Tibial nerve (tissue), 4 donors: ENCODE data around the gene BRICD5. TPM values are rescaled to one million over a fixed set of nuclear protein-coding genes. Genes with fewer than 3 reads are reported as not detected.
A peak's percentile ranks its signal among the peaks of the same experiment; 100 is the strongest.

Experiments used
- DNase-seq, 2 donors: peaks; one replicate each; pipeline ENCODE4 v3.0.0-alpha.2; 2019; ENCODE audit warnings: low spot score in 2 of 2
- H3K27ac ChIP-seq, 4 donors: fragments of 200-600 bp; sonication (generic) in 3 of 4; one replicate each; pipeline ENCODE4 v1.5.1; 2017 to 2019; ENCODE audit warnings: mild to moderate bottlenecking in 1 of 4
- H3K27me3 ChIP-seq, 2 donors: fragments of 200-600 bp; sonication (generic) in 1 of 2; one replicate each; pipeline versions ENCODE4 v1.5.1 to v1.6.0; 2017 to 2019
- H3K36me3 ChIP-seq, 3 donors: fragments of 200-600 bp; sonication (generic); one replicate each; pipeline ENCODE4 v1.5.1; 2018 to 2019
- H3K4me1 ChIP-seq, 4 donors: fragments of 200-600 bp; sonication (generic) in 3 of 4; one replicate each; pipeline ENCODE4 v1.5.1; 2017 to 2019
- H3K4me3 ChIP-seq, 4 donors: fragments of 200-600 bp; sonication (generic) in 3 of 4; one replicate each; pipeline ENCODE4 v1.5.1; 2017 to 2019; ENCODE audit warnings: mild to moderate bottlenecking in 1 of 4, moderate library complexity in 1 of 4
- H3K9me3 ChIP-seq, 4 donors: fragments of 200-600 bp; sonication (generic) in 3 of 4; one replicate each; pipeline ENCODE4 v1.5.1; 2017 to 2019
- EP300 ChIP-seq, 2 donors: sonication (generic); formaldehyde crosslinking; IDR thresholded peaks; one replicate each; pipeline ENCODE4 v1.6.1; 2017; ENCODE audit warnings: antibody characterized with exemption in 2 of 2, mild to moderate bottlenecking in 1 of 2
- POLR2A ChIP-seq, 2 donors: fragments of 450-650 bp; IDR thresholded peaks; one replicate each; pipeline ENCODE4 v1.6.1; 2017; ENCODE audit warnings: antibody characterized with exemption in 2 of 2, mild to moderate bottlenecking in 2 of 2, moderate library complexity in 2 of 2
- WGBS, 2 donors: methylation state at CpG; one replicate each; pipeline ENCODE4 v1.1.5; 2018; 5-methylcytosine and 5-hydroxymethylcytosine counted together
- total RNA-seq, 4 donors: library from RNA; depleted of rRNA; stranded (reverse); fragments of >200 nt; gene quantifications; one replicate each; pipeline ENCODE4 v1.1.0, GENCODE V29; 2016
- TF ChIP-seq, protein P1 (sequence below), 5 experiments: fragments of 200-600 bp in 3 of 5; fragments of 450-650 bp in 2 of 5; sonication (generic) in 3 of 5; IDR thresholded peaks; one replicate each; pipeline ENCODE4 v1.5.1; 2016 to 2019; ENCODE audit warnings: antibody characterized with exemption in 5 of 5, mild to moderate bottlenecking in 3 of 5, moderate library complexity in 2 of 5

The BRICD5 gene
- total RNA-seq, 4 donors from 2014 or later: 19.8 to 203 (median 24.4) TPM

DNA sequence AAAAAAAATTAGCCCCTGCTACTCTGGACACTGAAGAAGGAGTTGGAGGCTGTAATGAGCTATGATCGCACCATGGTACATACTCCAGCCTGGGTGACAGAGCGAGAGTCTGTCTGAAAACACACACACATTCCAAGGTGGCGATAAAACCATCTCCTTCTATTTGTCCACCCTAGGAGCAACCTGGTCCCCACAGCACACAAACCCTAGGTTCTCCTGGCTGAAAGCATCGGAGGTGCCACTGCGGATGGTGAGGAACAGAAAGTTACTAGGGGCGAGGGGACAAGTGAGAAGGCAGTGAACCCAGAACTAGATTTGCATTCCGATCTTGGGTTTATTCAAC is 42.1 kb upstream of the BRICD5 start:
- H3K4me3 ChIP-seq: no peak overlapping the region
- WGBS, 2 donors: 95 to 96% methylated on average over 7 of the region's 7 CpGs
- peak overlapping the region in 1 of 4 donors; percentile 85 for H3K27ac ChIP-seq
- no peaks in the 10 kb centered on the region for H3K9me3 ChIP-seq
- H3K27me3 ChIP-seq: no peaks in the 10 kb centered on the region
- H3K4me1 ChIP-seq: peaks cover 0 to 22% (median 12%) of the 10 kb centered on the region in 4 donors
- H3K36me3 ChIP-seq: peaks cover 0 to 57% (median 7%) of the 10 kb centered on the region in 3 donors
- no peak for TF ChIP-seq POLR2A (IDR thresholded peaks at IDR 0.05)
- no peak for DNase-seq

GRCh38 chr16:2251296-2252111 is 40.8 kb upstream of the BRICD5 start, which contains the start of gene ECI1:
TSS of gene ECI1 (minus strand) at chr16:2251587. CDS start at chr16:2251566, 21 bp downstream.
- no peaks in the 10 kb centered on the region for H3K9me3 ChIP-seq
- peak within 1 kb of the TSS; percentile 63 to 95 (median 81) for H3K27ac ChIP-seq
- H3K4me3 ChIP-seq: peak within 1 kb of the TSS; percentile 41 to 83 (median 57)
- WGBS, 2 donors: 3% methylated on average over 30 to 43 of the region's 88 CpGs
- DNase-seq: peak; percentile 92
- peaks cover 0 to 22% (median 12%) of the 10 kb centered on the region in 4 donors for H3K4me1 ChIP-seq
- TF ChIP-seq POLR2A (IDR thresholded peaks at IDR 0.05) (peak; percentile 55 to 85), EP300 (IDR thresholded peaks at IDR 0.05) (peak; percentile 88 to 92)
- TF ChIP-seq, protein P1, sequence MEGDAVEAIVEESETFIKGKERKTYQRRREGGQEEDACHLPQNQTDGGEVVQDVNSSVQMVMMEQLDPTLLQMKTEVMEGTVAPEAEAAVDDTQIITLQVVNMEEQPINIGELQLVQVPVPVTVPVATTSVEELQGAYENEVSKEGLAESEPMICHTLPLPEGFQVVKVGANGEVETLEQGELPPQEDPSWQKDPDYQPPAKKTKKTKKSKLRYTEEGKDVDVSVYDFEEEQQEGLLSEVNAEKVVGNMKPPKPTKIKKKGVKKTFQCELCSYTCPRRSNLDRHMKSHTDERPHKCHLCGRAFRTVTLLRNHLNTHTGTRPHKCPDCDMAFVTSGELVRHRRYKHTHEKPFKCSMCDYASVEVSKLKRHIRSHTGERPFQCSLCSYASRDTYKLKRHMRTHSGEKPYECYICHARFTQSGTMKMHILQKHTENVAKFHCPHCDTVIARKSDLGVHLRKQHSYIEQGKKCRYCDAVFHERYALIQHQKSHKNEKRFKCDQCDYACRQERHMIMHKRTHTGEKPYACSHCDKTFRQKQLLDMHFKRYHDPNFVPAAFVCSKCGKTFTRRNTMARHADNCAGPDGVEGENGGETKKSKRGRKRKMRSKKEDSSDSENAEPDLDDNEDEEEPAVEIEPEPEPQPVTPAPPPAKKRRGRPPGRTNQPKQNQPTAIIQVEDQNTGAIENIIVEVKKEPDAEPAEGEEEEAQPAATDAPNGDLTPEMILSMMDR (IDR thresholded peaks at IDR 0.05): peak; percentile 67 to 95 (median 89)
- H3K27me3 ChIP-seq: no peaks in the 10 kb centered on the region
- peaks cover 0 to 53% (median 7%) of the 10 kb centered on the region in 3 donors for H3K36me3 ChIP-seq

GRCh38 chr16:2250652-2251295 is 40.1 kb upstream of the BRICD5 start:
- WGBS, 2 donors: 4 to 5% methylated on average over 30 to 34 of the region's 35 CpGs
- peak overlapping the region; percentile 41 to 83 (median 57) for H3K4me3 ChIP-seq
- H3K36me3 ChIP-seq: peaks cover 0 to 53% (median 11%) of the 10 kb centered on the region in 3 donors
- H3K27me3 ChIP-seq: no peaks in the 10 kb centered on the region
- no peaks in the 10 kb centered on the region for H3K9me3 ChIP-seq
- TF ChIP-seq, protein P1 (IDR thresholded peaks at IDR 0.05): no peak
- TF ChIP-seq POLR2A (IDR thresholded peaks at IDR 0.05) (no peak), EP300 (IDR thresholded peaks at IDR 0.05) (no peak)
- H3K4me1 ChIP-seq: peaks cover 0 to 22% (median 12%) of the 10 kb centered on the region in 4 donors
- H3K27ac ChIP-seq: peak overlapping the region; percentile 63 to 95 (median 81)
- no peak for DNase-seq

GRCh38 chr16:2246301-2246885 is 35.7 kb upstream of the BRICD5 start:
- Histone ChIP-seq H3K36me3 (peaks cover 0 to 65% (median 12%) of the 10 kb centered on the region in 3 donors), H3K27me3 (no peaks in the 10 kb centered on the region), H3K4me3 (no peak overlapping the region), H3K4me1 (peaks cover 0 to 13% (median 4%) of the 10 kb centered on the region in 4 donors), H3K9me3 (no peaks in the 10 kb centered on the region), H3K27ac (no peak overlapping the region)
- DNase-seq: no peak
- WGBS, 2 donors: 86 to 93% methylated on average over 15 to 17 of the region's 18 CpGs
- TF ChIP-seq POLR2A (IDR thresholded peaks at IDR 0.05) (no peak), EP300 (IDR thresholded peaks at IDR 0.05) (no peak)
- TF ChIP-seq, protein P1 (IDR thresholded peaks at IDR 0.05): no peak

GRCh38 chr16:2244926-2245795 is 34.5 kb upstream of the BRICD5 start:
- DNase-seq: no peak
- H3K9me3 ChIP-seq: no peaks in the 10 kb centered on the region
- 92 to 94% methylated on average over 30 of the region's 30 CpGs for WGBS, 2 donors
- TF ChIP-seq POLR2A (IDR thresholded peaks at IDR 0.05) (no peak), EP300 (IDR thresholded peaks at IDR 0.05) (no peak)
- TF ChIP-seq, protein P1 (IDR thresholded peaks at IDR 0.05): no peak
- H3K4me3 ChIP-seq: no peak overlapping the region
- peaks cover 0 to 4% (median 2%) of the 10 kb centered on the region in 4 donors for H3K4me1 ChIP-seq
- no peaks in the 10 kb centered on the region for H3K27me3 ChIP-seq
- no peak overlapping the region for H3K27ac ChIP-seq
- H3K36me3 ChIP-seq: peaks cover 0 to 76% (median 12%) of the 10 kb centered on the region in 3 donors
